Measurements from ENCODE around the gene ACTRT2. TPM values are rescaled to one million over a fixed set of nuclear protein-coding genes. Genes with fewer than 3 reads are reported as not detected.

The ACTRT2 gene
- total and polyA plus RNA-seq, 2 of the 8 experiments (the other 6 are each of a cell fraction or from before 2014, with no cell fraction given) = not detected

DNA sequence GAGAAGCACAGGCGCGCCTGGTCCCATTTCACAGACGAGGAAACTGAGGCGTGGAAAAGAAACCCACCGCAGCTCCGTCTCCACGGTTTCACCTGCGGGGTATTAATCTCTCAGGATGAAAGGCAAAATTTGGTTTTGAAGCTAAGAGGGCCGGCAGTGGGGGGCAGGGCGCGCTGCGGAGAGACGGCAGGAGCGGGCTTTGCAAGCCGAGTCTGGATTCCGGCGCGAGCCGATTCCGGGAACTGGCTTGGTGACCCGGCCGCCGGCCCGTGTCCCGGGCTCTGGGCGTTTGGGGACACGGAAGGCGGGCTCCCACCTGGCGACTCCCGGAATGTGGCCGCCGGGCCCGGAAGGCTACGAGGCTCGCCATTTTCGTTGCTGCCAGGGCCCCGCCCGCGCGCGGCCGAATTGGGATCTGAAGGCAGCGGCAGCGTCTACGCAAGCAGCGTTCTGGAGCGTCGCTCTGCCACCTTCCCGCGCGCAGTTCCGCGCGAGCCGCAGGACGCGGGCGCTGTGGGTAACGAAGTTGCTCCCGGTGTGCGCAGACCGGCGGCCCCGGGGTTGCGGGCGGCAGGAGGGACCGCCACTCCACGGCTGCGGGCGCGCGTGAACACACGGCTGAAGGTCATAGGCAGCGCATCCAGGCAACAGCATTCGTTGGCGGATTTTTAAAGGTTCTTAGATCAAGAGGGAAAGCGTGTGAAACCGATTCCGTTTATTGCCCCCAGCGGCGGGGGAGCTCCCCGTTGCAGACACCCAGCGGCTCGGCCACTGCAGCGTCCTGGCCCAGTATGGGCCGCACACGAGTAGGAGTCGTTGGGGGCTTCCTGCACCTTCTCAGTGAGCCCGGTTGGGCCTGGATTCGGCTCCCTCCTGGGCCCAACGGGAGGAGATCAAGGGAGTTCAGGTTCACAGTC lies 42.4 kb downstream of the ACTRT2 start (continued):
- TF ChIP-seq CBX8 (IDR thresholded peaks at IDR 0.05; ENCODE audit: borderline replicate concordance, low read depth, low read length) (0 out of 2 replicates have a peak, but pooled peaks have one; percentile 53), HDAC2 (IDR thresholded peaks at IDR 0.05; ENCODE audit: borderline replicate concordance in 1 of 2, low read depth in 2 of 2, low read length in 2 of 2) (peak in 1 of 2 experiments; percentile 71; a peak in 1 of 4 replicates), EP300 (IDR thresholded peaks at IDR 0.05; ENCODE audit: borderline replicate concordance in 1 of 2, low read depth in 2 of 2, low read length in 2 of 2) (no peak), KDM4A (IDR thresholded peaks at IDR 0.05; ENCODE audit: low read depth, low read length, severe bottlenecking) (peak; percentile 74), POU5F1 (IDR thresholded peaks at IDR 0.05; ENCODE audit: low read depth, low read length) (no peak), KDM1A (IDR thresholded peaks at IDR 0.05; ENCODE audit: borderline replicate concordance, low read length) (peak; percentile 90)

Measured in H1 (cell line).